Mesenchymal stem cell (in vitro differentiated cells and primary cell): ENCODE results near the gene BMAL2.

Experiments used
- DNase-seq: peaks from one replicate; pipeline ENCODE4 v3.0.0-alpha.2; 2013
- H2AFZ ChIP-seq: one replicate; pipeline ENCODE4 v1.6.1; 2013; ENCODE audit warnings: low read depth, mild to moderate bottlenecking, control low read depth, inconsistent platforms, low read length, moderate library complexity
- H2AK5ac ChIP-seq: 2 replicates; pipeline ENCODE4 v1.6.1; 2013; ENCODE audit warnings: low read length, moderate library complexity, mild to moderate bottlenecking, inconsistent platforms; ENCODE audit not compliant: severe bottlenecking
- H2BK120ac ChIP-seq: one replicate; pipeline ENCODE4 v1.6.1; 2013; ENCODE audit warnings: low read depth, mild to moderate bottlenecking, inconsistent platforms, low read length, moderate library complexity
- H2BK12ac ChIP-seq, 2 experiments: one replicate each; pipeline ENCODE4 v1.6.1; 2013; ENCODE audit warnings: inconsistent platforms in 2 of 2, low read length in 2 of 2, mild to moderate bottlenecking in 2 of 2, moderate library complexity in 2 of 2, control low read depth in 1 of 2
- H2BK15ac ChIP-seq: one replicate; pipeline ENCODE4 v1.6.1; 2013; ENCODE audit warnings: mild to moderate bottlenecking, low read depth, inconsistent platforms; ENCODE audit not compliant: poor library complexity, severe bottlenecking
- H2BK5ac ChIP-seq: 2 replicates; pipeline ENCODE4 v1.6.1; 2013; ENCODE audit warnings: low read depth, mild to moderate bottlenecking, low read length, control low read depth, inconsistent platforms; ENCODE audit not compliant: poor library complexity, severe bottlenecking
- H3K14ac ChIP-seq, 2 experiments: one replicate each; pipeline ENCODE4 v1.6.1; 2013; ENCODE audit warnings: inconsistent platforms in 2 of 2, low read length in 2 of 2, control low read depth in 1 of 2, mild to moderate bottlenecking in 1 of 2, moderate library complexity in 1 of 2
- H3K18ac ChIP-seq, 2 experiments: one replicate each; pipeline ENCODE4 v1.6.1; 2013; ENCODE audit warnings: inconsistent platforms in 2 of 2, low read length in 2 of 2, control low read depth in 1 of 2, low read depth in 1 of 2, mild to moderate bottlenecking in 1 of 2
- H3K23ac ChIP-seq, 2 experiments: one replicate each; pipeline ENCODE4 v1.6.1; 2013; ENCODE audit warnings: inconsistent platforms in 2 of 2, low read length in 2 of 2, mild to moderate bottlenecking in 2 of 2, moderate library complexity in 2 of 2, control low read depth in 1 of 2
- H3K27ac ChIP-seq: 2 replicates; pipeline ENCODE4 v1.5.1; 2013; ENCODE audit warnings: mild to moderate bottlenecking, moderate library complexity, low read length, control low read depth, inconsistent platforms; ENCODE audit not compliant: poor library complexity, severe bottlenecking
- H3K27me3 ChIP-seq, 2 experiments: 2 replicates each; pipeline versions ENCODE4 v1.6.1 to v1.7.0; 2013; ENCODE audit warnings: low read length in 2 of 2, mild to moderate bottlenecking in 2 of 2, moderate library complexity in 2 of 2, control low read depth in 1 of 2, inconsistent platforms in 1 of 2; ENCODE audit not compliant: control insufficient read depth in 1 of 2, insufficient read depth in 1 of 2
- H3K36me3 ChIP-seq, 2 experiments: 2 replicates each; pipeline versions ENCODE4 v1.6.1 to v1.7.0; 2013; ENCODE audit warnings: low read length in 2 of 2, control low read depth in 1 of 2, inconsistent platforms in 1 of 2, low read depth in 1 of 2, mild to moderate bottlenecking in 1 of 2; ENCODE audit not compliant: insufficient read depth in 2 of 2, control insufficient read depth in 1 of 2
- H3K4ac ChIP-seq, 2 experiments: one replicate each; pipeline ENCODE4 v1.6.1; 2013; ENCODE audit warnings: inconsistent platforms in 2 of 2, low read length in 2 of 2, mild to moderate bottlenecking in 2 of 2, moderate library complexity in 2 of 2, control low read depth in 1 of 2, low read depth in 1 of 2
- H3K4me1 ChIP-seq: 2 replicates; pipeline ENCODE4 v1.6.1; 2013; ENCODE audit warnings: low read depth, low read length, control low read depth; ENCODE audit not compliant: control insufficient read depth, insufficient read depth
- H3K4me2 ChIP-seq: 2 replicates; pipeline ENCODE4 v1.6.1; 2013; ENCODE audit warnings: low read length, mild to moderate bottlenecking, inconsistent platforms; ENCODE audit not compliant: poor library complexity, severe bottlenecking
- H3K4me3 ChIP-seq, 2 experiments: 2 replicates each; pipeline versions ENCODE4 v1.5.1 to v1.7.0; 2013; ENCODE audit warnings: low read length in 2 of 2, mild to moderate bottlenecking in 2 of 2, control low read depth in 1 of 2, low read depth in 1 of 2; ENCODE audit not compliant: insufficient read depth in 1 of 2
- H3K79me1 ChIP-seq: replicated peaks from 2 replicates; pipeline ENCODE4 v1.6.1; 2013; ENCODE audit warnings: mild to moderate bottlenecking, control low read depth, low read length, inconsistent platforms; ENCODE audit not compliant: poor library complexity, severe bottlenecking
- H3K9ac ChIP-seq: 2 replicates; pipeline ENCODE4 v1.7.0; 2013; ENCODE audit warnings: mild to moderate bottlenecking, low read length, moderate library complexity
- H3K9me3 ChIP-seq: 2 replicates; pipeline ENCODE4 v1.7.0; 2013; ENCODE audit warnings: mild to moderate bottlenecking, low read length; ENCODE audit not compliant: control insufficient read depth
- H4K8ac ChIP-seq: one replicate; pipeline ENCODE4 v1.6.1; 2013; ENCODE audit warnings: inconsistent platforms, mild to moderate bottlenecking, low read length, moderate library complexity
- H4K91ac ChIP-seq: one replicate; pipeline ENCODE4 v1.6.1; 2013; ENCODE audit warnings: mild to moderate bottlenecking, low read length, inconsistent platforms
- WGBS: methylation state at CpG from one replicate; pipeline ENCODE4 v1.1.7; 2013; ENCODE audit warnings: mixed read lengths; 5-methylcytosine and 5-hydroxymethylcytosine counted together

The BMAL2 gene

GRCh38 chr12:27299102-27299501 lies 33.5 kb upstream of the BMAL2 start:
- Histone ChIP-seq H3K27ac (no peak overlapping the region), H2AK5ac (no peak overlapping the region), H3K14ac (no peak overlapping the region), H4K8ac (no peak overlapping the region), H3K9ac (no peak overlapping the region), H3K4me1 (peaks cover 3% of the 10 kb centered on the region), H3K18ac (no peak overlapping the region), H3K23ac (no peak overlapping the region), H2BK15ac (no peak overlapping the region), H2BK5ac (no peak overlapping the region), H2BK120ac (no peak overlapping the region), H3K4me2 (no peak overlapping the region), H3K4me3 (no peak overlapping the region), H3K27me3 (no peaks in the 10 kb centered on the region), H3K36me3 (peaks cover 0 to 54% of the 10 kb centered on the region in 2 experiments), H2BK12ac (no peak overlapping the region), H3K4ac (no peak overlapping the region), H4K91ac (no peak overlapping the region), H3K9me3 (no peaks in the 10 kb centered on the region), H3K79me1 (peaks cover 8% of the 10 kb centered on the region), H2AFZ (no peak overlapping the region)
- WGBS, result 87% methylated on average over 1 of the region's 1 CpG
- DNase-seq, result no peak

DNA sequence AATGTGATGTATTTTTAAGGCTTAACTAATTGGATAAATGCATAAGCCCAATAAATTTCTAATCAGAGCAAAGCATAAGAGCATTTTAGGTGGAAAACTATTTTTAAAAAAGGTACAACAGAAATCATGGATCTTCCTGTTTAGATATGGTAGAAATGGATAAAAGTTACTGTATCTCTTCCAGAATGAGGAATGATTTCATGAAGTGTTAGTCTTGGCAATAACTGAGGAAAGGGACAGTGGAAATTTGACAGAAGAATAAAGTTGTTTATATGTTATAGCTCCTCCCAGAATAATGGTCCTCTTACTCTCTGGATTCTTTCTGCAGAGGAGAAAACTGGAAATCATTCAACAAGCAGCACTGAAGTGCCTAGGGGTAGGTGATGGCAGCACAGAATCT lies 32.4 kb upstream of the BMAL2 start:
- Histone ChIP-seq H2BK12ac (no peak overlapping the region), H3K9ac (no peak overlapping the region), H2BK5ac (no peak overlapping the region), H2AFZ (no peak overlapping the region), H4K8ac (no peak overlapping the region), H3K4me2 (no peak overlapping the region), H3K79me1 (peaks cover 4% of the 10 kb centered on the region), H2AK5ac (no peak overlapping the region), H3K4me3 (no peak overlapping the region), H3K9me3 (no peaks in the 10 kb centered on the region), H4K91ac (no peak overlapping the region), H3K23ac (no peak overlapping the region), H3K18ac (no peak overlapping the region), H3K4ac (no peak overlapping the region), H3K27me3 (no peaks in the 10 kb centered on the region), H2BK15ac (no peak overlapping the region), H3K36me3 (peaks cover 0 to 58% of the 10 kb centered on the region in 2 experiments), H3K27ac (no peak overlapping the region), H3K4me1 (peaks cover 3% of the 10 kb centered on the region), H3K14ac (no peak overlapping the region), H2BK120ac (no peak overlapping the region)
- DNase-seq, result no peak

- Histone ChIP-seq H3K36me3 (peaks cover 0 to 58% of the 10 kb centered on the region in 2 experiments), H4K8ac (no peak overlapping the region), H2AFZ (no peak overlapping the region), H3K27ac (no peak overlapping the region), H3K23ac (no peak overlapping the region), H3K27me3 (no peaks in the 10 kb centered on the region), H3K79me1 (peaks cover 2% of the 10 kb centered on the region), H4K91ac (no peak overlapping the region), H3K4me2 (no peak overlapping the region), H3K4me1 (peaks cover 3% of the 10 kb centered on the region), H3K9ac (no peak overlapping the region), H2BK5ac (no peak overlapping the region), H2AK5ac (no peak overlapping the region), H2BK15ac (no peak overlapping the region), H3K9me3 (no peaks in the 10 kb centered on the region), H3K4ac (peak overlapping the region in 1 of 2 experiments; percentile 49), H3K4me3 (no peak overlapping the region), H2BK120ac (no peak overlapping the region), H2BK12ac (no peak overlapping the region), H3K18ac (peak overlapping the region in 1 of 2 experiments; percentile 57), H3K14ac (no peak overlapping the region)
- DNase-seq, result peak; percentile 19
- WGBS, result 84% methylated on average over 3 of the region's 3 CpGs
Observed at GRCh38 chr12:27303139-27304111, 29.2 kb upstream of the BMAL2 start.

GRCh38 chr12:27304856-27305255 lies 27.8 kb upstream of the BMAL2 start:
- Histone ChIP-seq H3K36me3 (peaks cover 0 to 54% of the 10 kb centered on the region in 2 experiments), H2BK15ac (no peak overlapping the region), H3K4me1 (peaks cover 3% of the 10 kb centered on the region), H2BK5ac (no peak overlapping the region), H3K4me2 (no peak overlapping the region), H3K4me3 (no peak overlapping the region), H3K27me3 (no peaks in the 10 kb centered on the region), H3K9ac (peak overlapping the region; percentile 12), H2AK5ac (no peak overlapping the region), H2BK120ac (no peak overlapping the region), H3K4ac (no peak overlapping the region), H2BK12ac (no peak overlapping the region), H4K91ac (no peak overlapping the region), H3K18ac (no peak overlapping the region), H3K79me1 (peaks cover 2% of the 10 kb centered on the region), H3K9me3 (no peaks in the 10 kb centered on the region), H3K14ac (no peak overlapping the region), H4K8ac (no peak overlapping the region), H3K23ac (no peak overlapping the region), H3K27ac (no peak overlapping the region), H2AFZ (no peak overlapping the region)
- WGBS, result 96% methylated on average over 1 of the region's 1 CpG
- no peak for DNase-seq
